HCT116 (cell line): ENCODE measurements around the gene CBFA2T2. TPM values are rescaled to one million over a fixed set of nuclear protein-coding genes. Genes with fewer than 3 reads are reported as not detected.

Experiments
- ATAC-seq: fragments of 200-7000 bp; cut with Tn5 transposase; 2 replicates; pipeline ENCODE4 v1.9.1; 2020; ENCODE audit warnings: mild to moderate bottlenecking, moderate library complexity
- BruUV-seq: library from RNA; stranded (reverse); fragments of 400-500 nt; replicated peaks from 2 replicates; lab custom pipeline; 2021; lab: Mats Ljungman, UMichigan
- CTCF ChIA-PET: fragments of 300-600 bp; sonication (Branson Sonifier 250); formaldehyde crosslinking; loops from one replicate; lab custom pipeline; 2021; ENCODE audit warnings: antibody characterized with exemption; lab: Charles Lee
- POLR2A ChIA-PET: fragments of 300-600, 350-600 bp; sonication (Branson Sonifier 250); formaldehyde crosslinking; loops from one replicate; lab custom pipeline; 2021; ENCODE audit warnings: antibody characterized with exemption; lab: Charles Lee
- RAD21 ChIA-PET, 2 experiments: fragments of 300-600 bp; sonication (Branson Sonifier 250); formaldehyde crosslinking; loops; one replicate each; lab custom pipeline; 2023; ENCODE audit warnings: low total read pairs in 2 of 2; ENCODE audit not compliant: uncharacterized antibody in 2 of 2, unreplicated experiment in 2 of 2, low non-redundant PET in 1 of 2; lab: Charles Lee
- DNase-seq: peaks from one replicate; pipeline ENCODE4 v3.0.0-alpha.2; 2010; ENCODE audit warnings: low read depth, low spot score
- H2AFZ ChIP-seq: fragments of 200-600 bp; shearing (Covaris generic), sonication (generic); 2 replicates; pipeline ENCODE4 v1.6.1; 2017; ENCODE audit warnings: low read depth, mixed run types, mixed read lengths, antibody characterized with exemption, low read length; ENCODE audit not compliant: poor library complexity, severe bottlenecking
- H3K27ac ChIP-seq: 2 replicates; pipeline ENCODE4 v1.5.1; 2012; ENCODE audit warnings: low read depth, low read length
- H3K27me3 ChIP-seq: fragments of 200-600 bp; sonication (generic); 2 replicates; pipeline ENCODE4 v1.6.1; 2016; ENCODE audit warnings: mixed run types, low read length, mixed read lengths; ENCODE audit not compliant: insufficient read depth
- H3K36me3 ChIP-seq, 2 experiments: fragments of 200-500 bp in 1 of 2; fragments of 200-600 bp in 1 of 2; sonication (Bioruptor generic) in 1 of 2; sonication (generic) in 1 of 2; 2 replicates each; pipeline versions ENCODE4 v1.5.1 to v1.6.1; 2014 to 2016; ENCODE audit warnings: low read length in 2 of 2, inconsistent platforms in 1 of 2, mixed read lengths in 1 of 2, mixed run types in 1 of 2; ENCODE audit not compliant: insufficient read depth in 2 of 2, control insufficient read depth in 1 of 2
- H3K4me1 ChIP-seq, 2 experiments: fragments of 200-600 bp in 1 of 2; sonication (generic) in 1 of 2; 2 replicates each; pipeline versions ENCODE4 v1.5.1 to v1.6.1; 2012 to 2017; ENCODE audit warnings: low read length in 2 of 2, inconsistent platforms in 1 of 2, mild to moderate bottlenecking in 1 of 2, mixed read lengths in 1 of 2, mixed run types in 1 of 2, moderate library complexity in 1 of 2; ENCODE audit not compliant: insufficient read depth in 2 of 2, control insufficient read depth in 1 of 2
- H3K4me2 ChIP-seq: fragments of 200-600 bp; sonication (generic); 2 replicates; pipeline ENCODE4 v1.6.1; 2017; ENCODE audit warnings: mixed run types, low read length, mixed read lengths
- H3K4me3 ChIP-seq, 2 experiments: fragments of 200-600 bp in 1 of 2; sonication (generic) in 1 of 2; replicated peaks in 1 of 2; 2 replicates each; pipeline ENCODE4 v1.5.1; 2011 to 2016; ENCODE audit warnings: low read length in 2 of 2, control low read depth in 1 of 2, low read depth in 1 of 2, mild to moderate bottlenecking in 1 of 2, mixed read lengths in 1 of 2, mixed run types in 1 of 2
- H3K79me2 ChIP-seq: fragments of 200-600 bp; sonication (generic); 2 replicates; pipeline ENCODE4 v1.6.1; 2017; ENCODE audit warnings: mild to moderate bottlenecking, mixed run types, low read length, moderate library complexity, mixed read lengths; ENCODE audit not compliant: insufficient read depth
- H3K9ac ChIP-seq: fragments of 200-600 bp; sonication (generic); 2 replicates; pipeline ENCODE4 v1.6.1; 2016; ENCODE audit warnings: low read length, mixed read lengths
- H3K9me2 ChIP-seq: fragments of 200-600 bp; sonication (generic), shearing (Covaris generic); 2 replicates; pipeline ENCODE4 v1.6.1; 2017; ENCODE audit warnings: mixed run types, mild to moderate bottlenecking, moderate library complexity; ENCODE audit not compliant: insufficient read depth
- H3K9me3 ChIP-seq, 2 experiments: fragments of 200-500 bp in 1 of 2; fragments of 200-600 bp in 1 of 2; sonication (Bioruptor generic) in 1 of 2; sonication (generic) in 1 of 2; 2 replicates each; pipeline ENCODE4 v1.6.1; 2014 to 2017; ENCODE audit warnings: low read length in 2 of 2, mixed read lengths in 2 of 2, inconsistent platforms in 1 of 2, low read depth in 1 of 2, mild to moderate bottlenecking in 1 of 2, mixed run types in 1 of 2, moderate library complexity in 1 of 2; ENCODE audit not compliant: control insufficient read depth in 1 of 2, insufficient read depth in 1 of 2
- H4K20me1 ChIP-seq: fragments of 200-600 bp; sonication (generic), shearing (Covaris generic); 2 replicates; pipeline ENCODE4 v1.6.1; 2017; ENCODE audit warnings: mixed run types, mild to moderate bottlenecking, moderate library complexity; ENCODE audit not compliant: insufficient read depth
- ATF3 ChIP-seq: IDR thresholded peaks from 2 replicates; pipeline ENCODE4 v1.6.1; 2012
- CBX3 ChIP-seq: IDR thresholded peaks from 2 replicates; pipeline ENCODE4 v1.6.1; 2012; ENCODE audit warnings: low read depth
- CEBPB ChIP-seq: IDR thresholded peaks from 2 replicates; pipeline ENCODE4 v1.6.1; 2012; ENCODE audit warnings: low read depth
- CTCF ChIP-seq, 3 experiments: fragments of 200-600 bp in 1 of 3; sonication (generic) in 1 of 3; IDR thresholded peaks in 2 of 3; conservative IDR thresholded peaks in 1 of 3; 2 replicates each; pipeline ENCODE4 v1.5.1; 2012 to 2017; ENCODE audit warnings: low read depth in 2 of 3, low read length in 2 of 3, antibody characterized with exemption in 1 of 3, borderline replicate concordance in 1 of 3, control low read depth in 1 of 3, mild to moderate bottlenecking in 1 of 3, mixed read lengths in 1 of 3, mixed run types in 1 of 3, moderate library complexity in 1 of 3; ENCODE audit not compliant: insufficient read depth in 1 of 3
- EGR1 ChIP-seq: IDR thresholded peaks from 2 replicates; pipeline ENCODE4 v1.6.1; 2012; ENCODE audit warnings: low read depth
- ELF1 ChIP-seq: IDR thresholded peaks from 2 replicates; pipeline ENCODE4 v1.6.1; 2012; ENCODE audit warnings: low read depth, borderline replicate concordance
- EZH2 ChIP-seq: fragments of 200-600 bp; sonication (generic); IDR thresholded peaks from 2 replicates; pipeline ENCODE4 v1.6.1; 2017; ENCODE audit warnings: antibody characterized with exemption, mixed run types
- EZH2phosphoT487 ChIP-seq: fragments of 200-600 bp; IDR thresholded peaks from 2 replicates; pipeline ENCODE4 v1.6.1; 2018; ENCODE audit warnings: antibody characterized with exemption, borderline replicate concordance
- FOSL1 ChIP-seq: IDR thresholded peaks from 2 replicates; pipeline ENCODE4 v1.6.1; 2012; ENCODE audit warnings: low read depth
- MAX ChIP-seq: IDR thresholded peaks from 2 replicates; pipeline ENCODE4 v1.6.1; 2012
- POLR2AphosphoS5 ChIP-seq: IDR thresholded peaks from 2 replicates; pipeline ENCODE4 v1.6.1; 2011; ENCODE audit warnings: mild to moderate bottlenecking, low read depth, low read length, moderate library complexity
- REST ChIP-seq: IDR thresholded peaks from 2 replicates; pipeline ENCODE4 v1.6.1; 2012; ENCODE audit warnings: low read depth
- SIN3A ChIP-seq: IDR thresholded peaks from 2 replicates; pipeline ENCODE4 v1.6.1; 2012; ENCODE audit warnings: low read depth
- SP1 ChIP-seq: IDR thresholded peaks from 2 replicates; pipeline ENCODE4 v1.6.1; 2012; ENCODE audit warnings: low read depth
- SRF ChIP-seq: IDR thresholded peaks from 2 replicates; pipeline ENCODE4 v1.6.1; 2012; ENCODE audit warnings: low read depth
- TCF7L2 ChIP-seq: IDR thresholded peaks from 2 replicates; pipeline ENCODE4 v1.7.0; 2011; ENCODE audit warnings: borderline replicate concordance, inconsistent platforms; ENCODE audit not compliant: insufficient read depth, insufficient read length; ENCODE audit errors: extremely low read depth
- YY1 ChIP-seq: IDR thresholded peaks from 2 replicates; pipeline ENCODE4 v1.6.1; 2011; ENCODE audit warnings: low read length, low read depth, moderate library complexity, mild to moderate bottlenecking; ENCODE audit not compliant: insufficient replicate concordance; ENCODE audit errors: extremely low read depth
- ZBTB33 ChIP-seq: IDR thresholded peaks from 2 replicates; pipeline ENCODE4 v1.6.1; 2011; ENCODE audit warnings: mild to moderate bottlenecking, low read length, moderate library complexity; ENCODE audit not compliant: insufficient replicate concordance; ENCODE audit errors: extremely low read depth
- ZFX ChIP-seq: fragments of 450-650 bp; IDR thresholded peaks from 2 replicates; pipeline ENCODE4 v1.6.1; 2017
- ZNF274 ChIP-seq: fragments of 200-500 bp; sonication (Bioruptor generic); IDR thresholded peaks from 2 replicates; pipeline ENCODE4 v1.6.1; 2014; ENCODE audit warnings: mild to moderate bottlenecking, low read depth, low read length, inconsistent platforms
- intact Hi-C: fragments of 100-400 bp; cut with micrococcal nuclease; formaldehyde crosslinking; loops from 2 replicates; pipeline ENCODE4 v1.10.0; 2022
- total RNA-seq: library from RNA; stranded (reverse); gene quantifications from one replicate; pipeline ENCODE4 v1.2.1, GENCODE V29; 2021; ENCODE audit not compliant: unreplicated experiment

The CBFA2T2 gene
- total RNA-seq, 1 experiment from 2014 or later: 8.0 TPM

- ChIA-PET CTCF (no interaction called here), RAD21 (no interaction called here), POLR2A (no interaction called here)
- ATAC-seq (no peak), DNase-seq (no peak)
- Histone ChIP-seq H3K9me3 (no peaks in the 10 kb centered on the region), H3K4me1 (no peaks in the 10 kb centered on the region), H3K27me3 (no peaks in the 10 kb centered on the region), H3K79me2 (no peaks in the 10 kb centered on the region; the same call in 1 of the 2 replicates), H3K4me2 (no peak overlapping the region), H4K20me1 (no peaks in the 10 kb centered on the region), H2AFZ (no peak overlapping the region), H3K4me3 (no peak overlapping the region), H3K36me3 (no peaks in the 10 kb centered on the region), H3K9me2 (no peaks in the 10 kb centered on the region), H3K9ac (no peak overlapping the region), H3K27ac (no peak overlapping the region)
- no peak for TF ChIP-seq ELF1
- TF ChIP-seq YY1: no peak
- no peak for TF ChIP-seq ATF3
- TF ChIP-seq TCF7L2: no peak
- no peak for TF ChIP-seq MAX
- TF ChIP-seq ZBTB33: no peak
- no peak for TF ChIP-seq ZNF274
- no peak for TF ChIP-seq REST
- TF ChIP-seq SIN3A: no peak
- no peak for TF ChIP-seq EZH2phosphoT487
- no peak for TF ChIP-seq FOSL1
- no peak for TF ChIP-seq CTCF (IDR thresholded peaks at IDR 0.05 in 2 of 3, conservative IDR thresholded peaks at IDR 0.05 in 1 of 3; ENCODE audit: borderline replicate concordance in 1 of 3, insufficient read depth in 1 of 3, low read depth in 2 of 3, low read length in 2 of 3)
- no peak for TF ChIP-seq SP1
- no peak for TF ChIP-seq CEBPB
- no peak for TF ChIP-seq EZH2
- no peak for TF ChIP-seq CBX3
- no peak for TF ChIP-seq EGR1
- no peak for TF ChIP-seq SRF
- TF ChIP-seq ZFX: no peak
- no peak for TF ChIP-seq POLR2AphosphoS5
- no TSS peak for BruUV-seq
- intact Hi-C loops: no loop called here
These were observed 47.7 kb downstream of the CBFA2T2 start for GRCh38 chr20:33537608-33538007.
